Stimulated activated CD4-positive, alpha-beta T cell treated with anti-CD3 and anti-CD28 coated beads, Interleukin-1b, Interleukin-23, amount 100 ng/mL, for 48 hours (primary cell): ENCODE results near the gene PRKCB.
"Not testable (repeated sequence)": the region's sequence is repeated elsewhere in the genome, so short reads cannot be mapped to it uniquely, and the experiment has no call there.

Source experiments
- DNase-seq: peaks from one replicate; pipeline ENCODE4 v3.0.0-alpha.2; 2020

PRKCB gene

GRCh38 chr16:24188751-24189318 is 353.1 kb downstream of the PRKCB start:
- no peak for DNase-seq

DNA sequence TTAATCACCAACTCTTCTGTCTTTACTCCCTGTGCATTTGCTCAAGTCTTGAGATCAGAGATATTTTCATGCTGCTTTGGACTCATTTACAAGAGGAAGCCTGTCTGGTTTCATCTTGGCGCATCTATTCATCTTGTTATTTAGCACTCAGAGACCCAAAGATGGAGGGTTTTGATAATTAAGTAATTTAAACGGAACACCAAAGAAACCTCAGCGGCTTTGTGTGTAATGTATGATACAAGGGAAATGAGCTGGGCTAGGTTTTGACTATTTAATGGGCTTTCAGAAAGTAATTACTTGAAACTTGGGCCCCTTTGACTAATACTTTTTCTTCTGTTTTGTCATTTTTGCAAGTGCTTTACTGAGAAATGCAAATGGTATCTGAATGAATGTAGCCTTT is 354.2 kb downstream of the PRKCB start:
- peak; percentile 2 for DNase-seq

DNA sequence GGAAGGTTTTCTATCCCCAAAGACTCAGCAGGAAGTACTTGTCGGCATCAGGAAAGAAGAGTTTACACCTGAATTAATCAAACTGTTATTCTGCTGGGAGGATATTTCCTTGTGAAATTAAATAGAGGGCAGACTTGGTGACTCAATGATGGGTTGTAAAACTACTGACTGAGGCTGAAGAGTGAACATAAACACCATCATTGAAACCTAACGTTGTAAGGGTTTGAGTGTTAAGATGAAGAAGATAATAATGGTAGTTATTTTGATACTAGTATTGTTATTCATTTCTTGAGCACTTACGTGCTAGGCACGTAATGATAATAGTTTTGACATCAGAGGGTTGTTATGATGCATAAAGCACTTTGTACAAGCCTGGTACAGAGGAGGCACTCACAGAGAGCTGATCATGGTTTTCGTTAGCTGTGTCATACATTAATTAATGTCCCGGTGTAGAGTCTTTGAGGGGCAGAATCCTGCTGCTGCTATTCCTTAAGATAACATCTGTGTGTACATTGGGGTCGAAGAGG is 356.2 kb downstream of the PRKCB start:
- no peak for DNase-seq

DNA sequence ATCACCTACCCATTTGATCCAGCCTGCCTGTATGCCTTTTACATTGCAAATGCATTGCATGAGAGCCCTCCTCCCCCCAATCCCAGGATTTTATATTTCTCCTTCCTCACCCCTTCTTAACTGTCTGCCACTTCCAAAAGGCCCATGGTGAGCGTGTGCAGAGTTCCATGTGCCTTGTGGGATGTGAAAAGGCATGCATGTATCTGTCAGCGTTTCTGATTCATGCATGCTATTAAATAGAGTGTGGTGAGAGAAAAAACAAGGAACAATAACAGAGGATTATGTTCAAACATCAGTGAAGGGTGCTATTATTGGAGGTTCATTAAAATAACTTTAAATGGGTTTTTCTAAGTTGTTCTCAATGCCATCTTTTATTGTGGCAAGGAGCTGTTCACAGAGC is 359.4 kb downstream of the PRKCB start:
- no peak for DNase-seq

DNA sequence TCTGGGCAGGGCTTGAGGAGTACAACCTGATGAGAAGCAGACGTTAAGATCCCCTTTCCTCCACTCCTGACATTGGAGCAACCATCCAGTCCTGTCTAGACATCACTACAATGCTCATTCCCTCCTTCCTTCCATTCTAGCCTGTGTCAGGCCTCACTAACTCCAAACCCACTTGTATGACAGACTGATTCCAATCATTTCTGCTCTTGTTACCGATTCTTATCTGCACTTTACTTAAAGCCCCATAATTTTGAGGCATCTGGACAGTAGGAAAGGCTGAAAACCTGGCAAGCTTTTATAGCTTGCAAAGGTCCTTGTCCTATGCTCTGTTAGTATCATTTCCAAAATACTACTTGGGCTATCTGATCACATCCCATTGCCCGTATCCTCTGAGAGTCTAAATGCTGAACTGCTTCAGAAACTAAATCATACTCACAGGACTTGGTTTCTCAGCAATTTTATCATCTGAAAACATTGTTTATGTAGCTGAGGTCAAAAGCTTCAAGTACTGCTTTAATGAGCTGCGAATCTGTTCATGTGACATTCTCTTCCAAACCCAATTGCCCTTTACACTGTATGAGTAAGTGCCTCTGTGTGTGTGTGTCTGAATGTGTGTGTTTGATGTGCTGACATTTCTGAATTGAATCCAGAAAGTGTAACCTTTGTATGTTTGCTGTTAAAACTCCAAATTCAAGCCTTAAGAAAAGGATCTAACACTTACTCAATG is 363.2 kb downstream of the PRKCB start:
- no peak for DNase-seq

GRCh38 chr16:24203675-24204074 is 367.9 kb downstream of the PRKCB start:
- DNase-seq = no peak

DNA sequence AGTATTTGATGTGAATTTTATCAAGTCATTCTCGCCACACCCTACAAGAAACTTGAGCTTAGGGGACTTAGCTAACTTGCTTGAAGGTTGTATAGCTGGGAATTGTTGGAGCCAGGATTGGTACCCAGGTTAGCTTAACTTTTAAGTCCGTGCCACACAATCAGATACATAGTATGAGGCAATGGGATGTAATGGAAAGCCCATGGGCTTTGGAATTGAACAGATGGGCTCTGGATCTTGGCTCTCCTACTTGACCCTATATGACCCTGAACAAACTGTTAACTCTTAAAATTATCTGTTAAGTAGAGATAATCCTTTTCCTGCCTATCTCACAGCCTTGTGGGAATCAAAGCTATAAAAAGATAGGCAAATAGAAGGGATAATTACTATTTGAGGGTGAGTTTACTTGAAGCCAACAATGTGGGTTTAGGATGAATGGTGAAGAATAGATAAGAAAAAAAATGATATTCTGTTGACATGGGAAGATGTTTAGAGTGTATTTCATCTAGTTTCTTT is 368.4 kb downstream of the PRKCB start:
- no peak for DNase-seq

DNA sequence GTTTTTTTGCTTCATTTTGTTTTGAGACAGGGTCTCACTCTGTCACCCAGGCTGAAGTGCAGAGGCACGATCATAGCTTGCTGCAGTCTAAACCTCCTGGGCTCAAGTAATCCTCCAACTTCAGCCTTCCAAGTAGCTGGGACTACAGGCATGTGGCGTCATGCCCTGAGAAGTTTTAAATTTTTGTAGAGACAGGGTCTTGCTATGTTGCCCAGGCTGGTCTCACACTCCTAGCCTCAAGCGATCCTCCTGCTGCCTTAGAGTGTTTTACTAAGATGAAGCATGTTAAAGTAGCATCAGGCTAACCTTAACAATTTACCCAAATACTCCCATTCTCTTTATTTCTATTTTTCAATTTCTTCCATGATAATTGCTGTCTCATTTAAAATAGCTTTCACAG is 371.1 kb downstream of the PRKCB start:
- no peak for DNase-seq

DNA sequence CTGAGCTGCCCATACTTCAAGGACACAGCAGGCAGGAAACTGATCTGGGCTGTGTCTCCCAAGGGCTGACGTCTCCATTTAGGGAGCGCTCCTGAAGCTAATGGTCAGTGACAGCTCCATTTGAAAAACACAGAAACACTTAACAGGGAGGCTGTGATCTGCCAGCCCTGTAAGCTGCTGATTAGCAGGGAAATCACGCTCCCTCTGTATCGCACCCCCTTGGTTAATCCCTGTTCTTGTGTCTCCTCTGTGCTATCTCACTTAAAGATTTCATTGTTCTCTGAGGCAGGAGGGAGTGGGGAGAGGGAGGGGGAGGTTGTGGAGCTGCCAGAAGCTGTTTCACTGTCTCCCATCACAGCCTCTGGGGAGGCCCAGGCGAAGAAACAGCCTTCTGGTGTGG is 372.9 kb downstream of the PRKCB start:
- DNase-seq = no peak

GRCh38 chr16:24214992-24215391 is 379.2 kb downstream of the PRKCB start:
- no peak for DNase-seq

GRCh38 chr16:24216961-24217360 is 381.2 kb downstream of the PRKCB start:
- DNase-seq = no peak

DNA sequence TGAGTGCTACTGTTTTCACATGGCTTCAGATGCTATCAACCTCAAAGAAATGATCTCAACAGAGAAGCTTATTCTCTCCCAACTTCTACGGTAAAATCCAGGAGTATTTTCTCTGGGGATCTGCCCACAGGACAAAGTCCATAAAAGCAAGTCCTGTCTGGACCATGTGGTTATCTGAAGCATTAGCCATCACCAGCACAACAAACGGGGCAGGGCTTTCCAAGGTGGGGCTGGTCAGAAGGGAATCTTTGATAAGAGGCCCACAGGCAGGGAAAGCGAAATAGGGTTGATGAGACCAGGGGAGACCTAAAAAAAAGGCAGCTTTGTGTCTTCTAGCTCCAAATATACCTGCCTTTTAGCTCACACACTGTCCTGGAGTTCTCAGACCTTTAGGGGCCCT is 381.7 kb downstream of the PRKCB start:
- DNase-seq = no peak

DNA sequence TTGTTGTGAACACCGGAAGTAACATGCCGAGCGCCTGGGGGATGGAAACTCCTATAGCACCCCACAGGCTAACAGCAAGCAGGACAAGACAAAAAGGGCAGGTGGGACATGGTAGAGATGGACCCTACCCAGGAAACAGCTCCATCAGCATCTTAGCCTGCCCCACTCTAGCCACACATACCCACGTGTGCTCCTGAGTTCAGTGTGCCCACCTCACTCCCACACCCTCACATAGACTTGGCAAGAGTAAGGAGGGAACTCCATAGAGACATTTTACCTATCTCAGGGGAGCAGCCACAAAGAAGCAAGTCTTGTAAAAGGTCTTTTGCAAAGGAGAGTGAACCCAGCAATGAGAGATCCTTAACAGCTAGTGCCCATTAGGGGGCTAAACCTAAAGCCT is 382.5 kb downstream of the PRKCB start:
- DNase-seq = no peak

DNA sequence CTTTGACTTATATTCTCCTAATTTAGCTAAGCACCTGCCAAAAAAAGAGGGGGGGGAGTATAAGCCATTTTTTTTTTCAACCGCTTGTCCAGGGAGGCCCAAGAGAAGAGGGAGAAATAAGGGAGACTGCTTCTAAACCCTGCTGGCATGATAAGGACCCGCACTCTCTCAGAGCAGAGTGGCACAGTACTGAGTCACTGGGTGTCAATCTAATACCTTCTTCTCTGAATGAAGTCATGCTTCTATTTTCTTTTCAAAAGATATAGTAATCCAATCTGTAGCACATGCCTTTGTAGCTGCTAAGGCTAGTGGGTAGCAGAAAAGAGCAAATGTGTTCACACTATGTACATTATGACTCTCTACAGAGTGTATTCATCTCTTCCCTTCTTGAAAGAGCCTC is 385.4 kb downstream of the PRKCB start:
- DNase-seq = no peak

DNA sequence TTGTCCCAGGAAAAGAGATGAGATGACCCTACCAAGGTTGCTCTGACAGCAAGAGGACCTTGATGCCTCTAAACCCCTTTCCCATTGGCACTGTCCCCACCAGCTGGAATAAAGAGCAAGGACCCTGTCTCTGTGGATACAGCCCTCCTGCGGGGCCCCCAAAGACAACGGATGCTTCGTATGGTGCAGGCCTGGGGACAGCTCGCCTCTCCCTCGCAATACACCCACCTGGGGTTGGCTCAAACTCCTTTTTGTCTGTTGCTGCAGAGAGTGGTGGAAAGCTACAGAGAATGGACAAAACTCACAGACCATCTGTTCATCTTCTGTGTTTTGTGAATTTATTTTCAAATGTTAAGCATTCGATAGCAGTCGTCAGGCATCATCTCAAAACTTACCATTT is 392.7 kb downstream of the PRKCB start:
- DNase-seq = no peak

DNA sequence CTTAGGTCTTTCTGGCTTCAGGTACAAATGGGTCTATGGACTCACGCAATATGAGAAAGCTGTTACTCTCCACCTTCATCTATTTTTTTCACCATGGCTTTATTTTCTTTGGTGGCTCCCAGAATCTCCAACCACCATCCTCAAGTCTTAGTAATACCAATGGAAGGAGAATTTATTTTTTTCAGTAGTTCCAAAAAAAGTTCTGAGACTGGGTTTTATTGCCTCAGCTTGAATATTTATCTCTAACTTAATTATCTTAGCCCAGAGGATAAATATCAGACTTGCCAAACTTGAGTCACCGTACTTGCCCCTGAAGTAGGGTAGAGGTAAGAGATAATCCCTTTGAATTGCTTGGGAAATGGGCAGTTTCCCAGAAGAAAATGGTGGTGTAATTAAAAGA is 397.2 kb downstream of the PRKCB start:
- no peak for DNase-seq

- no peak for DNase-seq
Measured at GRCh38 chr16:24234737-24235136, 399.0 kb downstream of the PRKCB start.

- no peak for DNase-seq
Measured at GRCh38 chr16:24235806-24236205, 400.0 kb downstream of the PRKCB start.

- not testable (repeated sequence) for DNase-seq
Measured at GRCh38 chr16:24238846-24239245, 403.1 kb downstream of the PRKCB start.

DNA sequence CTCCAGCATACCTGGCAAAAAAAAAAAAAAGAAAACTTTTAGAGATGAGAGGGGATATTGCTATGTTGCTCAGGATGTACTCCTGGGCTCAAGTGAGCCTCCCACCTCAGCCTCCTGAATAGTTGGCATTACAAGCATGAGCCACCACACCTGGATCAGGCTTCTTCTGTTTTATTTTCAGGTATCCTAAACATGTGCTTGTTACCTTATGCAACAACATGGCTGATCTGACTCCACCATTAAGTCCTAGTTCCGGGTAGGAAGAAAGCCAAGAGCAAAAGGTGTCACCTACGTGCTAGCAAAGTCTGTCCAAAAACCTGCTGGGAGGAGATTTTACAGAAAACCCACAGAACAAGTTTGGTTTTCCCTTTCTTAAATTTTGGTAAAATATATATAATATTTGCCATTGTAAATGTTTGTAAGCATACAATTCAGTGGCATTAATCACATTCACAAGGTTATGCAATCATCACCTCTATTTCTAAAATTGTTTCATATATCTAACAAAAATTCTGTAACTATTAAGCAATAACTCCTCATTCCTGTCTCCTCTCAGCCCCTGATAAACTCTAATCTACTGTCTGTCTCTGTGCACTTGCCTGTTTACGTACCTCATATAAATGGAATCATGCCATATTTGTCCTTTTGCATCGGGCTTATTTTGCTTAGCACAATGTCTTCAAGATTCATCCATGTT is 411.3 kb downstream of the PRKCB start:
- no peak for DNase-seq

DNA sequence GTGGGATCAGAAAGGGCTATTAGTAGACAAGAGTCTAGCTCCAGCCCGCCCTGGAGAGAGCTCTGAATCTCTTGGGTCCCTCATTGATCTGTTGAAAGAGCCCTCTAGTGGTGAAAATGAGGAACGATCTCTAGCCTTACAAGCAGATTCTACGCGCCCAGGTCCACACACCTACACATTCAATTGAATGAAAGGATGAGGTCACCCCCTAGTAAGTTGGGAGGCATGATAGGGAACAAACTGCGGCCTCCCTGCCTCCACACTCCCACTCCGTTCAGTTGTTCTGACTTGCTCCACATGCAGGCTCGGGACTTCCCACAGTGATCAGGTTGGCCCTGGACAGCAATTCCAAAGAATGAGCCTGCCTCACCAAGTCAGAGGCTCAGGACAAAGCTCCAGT is 417.4 kb downstream of the PRKCB start:
- peak; percentile 43 for DNase-seq

DNA sequence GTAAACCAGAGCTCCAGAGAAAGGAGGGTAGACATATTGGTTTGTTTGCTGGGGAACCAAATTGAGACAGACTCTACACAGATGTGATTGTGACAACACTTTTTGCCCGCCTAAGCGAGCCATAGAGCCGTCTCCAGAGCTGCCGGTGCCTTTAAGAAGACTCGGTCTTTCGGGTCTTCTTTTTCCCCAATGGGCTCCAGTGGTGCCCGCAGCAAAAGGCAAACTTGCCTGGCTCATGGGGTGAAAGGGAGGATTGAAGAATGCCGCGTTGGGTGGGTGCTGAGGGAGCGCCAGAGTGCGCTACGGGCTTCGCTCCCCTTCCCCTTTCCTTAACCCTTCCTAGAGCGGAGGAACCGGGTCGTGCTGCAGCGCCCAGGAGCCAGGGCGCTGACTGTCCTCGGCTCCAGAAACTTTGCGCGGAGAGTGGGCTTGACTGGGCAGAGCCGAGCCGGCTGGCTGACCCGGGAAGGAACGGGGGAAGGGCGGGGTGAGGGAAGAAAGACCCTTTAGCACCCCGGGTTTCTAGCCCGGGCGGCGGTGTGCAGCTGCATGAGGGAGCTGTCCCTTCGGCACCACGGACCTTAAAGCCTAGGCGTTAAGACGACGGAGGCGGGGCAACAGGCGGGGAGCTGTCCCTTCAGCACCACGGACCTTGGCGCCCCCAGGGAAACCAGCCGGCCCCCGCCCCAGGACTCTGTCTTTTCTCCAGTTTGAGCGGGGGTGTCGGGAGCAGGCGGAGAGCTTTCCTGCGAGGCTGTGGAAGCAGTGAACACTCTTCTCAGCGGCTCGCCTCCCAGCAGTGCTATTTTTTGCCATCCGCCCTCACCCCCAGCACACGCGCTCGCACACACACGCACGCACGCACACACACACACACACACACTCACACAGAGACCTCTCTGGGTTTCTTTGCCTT is 419.9 kb downstream of the PRKCB start, which contains the start of gene CACNG3:
Gene CACNG3 (plus strand): TSS at position 880 of the 916 bp plus-strand sequence. CDS start 420 bp downstream, outside the sequence.
- DNase-seq = peak; percentile 64

GRCh38 chr16:24257958-24258357 is 422.2 kb downstream of the PRKCB start:
- DNase-seq = no peak
